ENCODE measurements around the gene ATP2B2. TPM values are rescaled to one million over a fixed set of nuclear protein-coding genes. Genes with fewer than 3 reads are reported as not detected.

Gene ATP2B2
- total RNA-seq, 1 experiment from 2014 or later, result not detected

GRCh38 chr3:10437995-10438901, 67.1 kb downstream of the ATP2B2 start:
- no peak for ATAC-seq

DNA sequence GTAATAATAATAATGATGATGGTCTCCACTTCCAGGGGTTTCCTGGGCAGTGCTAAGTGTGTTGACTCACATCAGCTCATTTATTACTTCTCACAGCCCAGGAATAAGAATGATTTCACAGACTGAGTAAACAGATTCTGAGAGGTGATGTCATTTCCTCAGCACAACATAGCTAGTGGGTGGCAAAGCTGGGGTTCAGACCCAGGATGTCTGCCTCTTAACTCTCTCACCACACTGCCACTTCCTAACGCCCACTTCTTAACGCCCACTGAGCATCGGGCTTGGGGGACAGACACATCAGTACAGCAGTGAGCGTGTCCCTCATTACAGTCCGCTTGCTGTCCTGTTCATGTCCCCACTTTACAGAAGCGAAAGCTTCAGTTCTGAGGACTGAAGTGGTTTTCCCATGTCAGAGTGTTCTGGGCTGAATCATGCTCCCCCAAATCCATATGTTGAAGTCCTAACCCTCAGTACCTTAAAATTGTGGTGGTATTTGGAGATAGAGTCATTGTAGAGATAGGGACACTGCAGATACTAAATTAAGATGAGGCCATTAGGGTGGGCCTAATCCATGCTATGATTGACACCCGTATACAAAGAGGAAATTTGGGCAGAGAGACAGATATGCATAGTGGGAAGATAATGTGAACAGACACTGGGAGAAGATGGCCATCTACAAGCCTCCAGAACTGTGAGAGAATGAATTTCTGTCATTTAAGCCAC, 68.0 kb downstream of the ATP2B2 start:
- Histone ChIP-seq H3K27me3 (ENCODE audit: insufficient read depth, low read length) (no peaks in the 10 kb centered on the region), H3K9me2 (ENCODE audit: insufficient read depth) (no peaks in the 10 kb centered on the region)
- TF ChIP-seq POLR2A (IDR thresholded peaks at IDR 0.05; ENCODE audit: borderline replicate concordance, extremely low read depth, insufficient read depth, insufficient read length) (no peak), POLR2AphosphoS5 (IDR thresholded peaks at IDR 0.05; ENCODE audit: low read depth, low read length) (no peak), EGR1 (IDR thresholded peaks at IDR 0.05; ENCODE audit: low read depth) (no peak), CEBPB (IDR thresholded peaks at IDR 0.05; ENCODE audit: low read depth) (no peak), SIN3A (IDR thresholded peaks at IDR 0.05; ENCODE audit: low read depth) (no peak), SRF (IDR thresholded peaks at IDR 0.05; ENCODE audit: low read depth) (no peak), EZH2 (IDR thresholded peaks at IDR 0.05) (no peak), ZNF274 (IDR thresholded peaks at IDR 0.05; ENCODE audit: low read depth, low read length) (no peak), CBX3 (IDR thresholded peaks at IDR 0.05; ENCODE audit: low read depth) (no peak), RAD21 (IDR thresholded peaks at IDR 0.05; ENCODE audit: low read depth) (no peak), MAX (IDR thresholded peaks at IDR 0.05) (no peak), ATF3 (IDR thresholded peaks at IDR 0.05) (no peak), TCF7L2 (IDR thresholded peaks at IDR 0.05; ENCODE audit: borderline replicate concordance, extremely low read depth, insufficient read depth, insufficient read length) (no peak), ZFX (IDR thresholded peaks at IDR 0.05) (no peak)

More at GRCh38 chr3:10437995-10438901, 67.1 kb downstream of the ATP2B2 start:
- CTCF ChIA-PET, result no interaction called here
- Histone ChIP-seq H2AFZ (ENCODE audit: low read depth, low read length, poor library complexity, severe bottlenecking) (no peak overlapping the region), H3K27ac (ENCODE audit: low read depth, low read length) (no peak overlapping the region), H3K79me2 (ENCODE audit: insufficient read depth, low read length) (no peaks in the 10 kb centered on the region), H3K4me1 (ENCODE audit: control insufficient read depth in 1 of 2, insufficient read depth in 2 of 2, low read length in 2 of 2) (no peaks in the 10 kb centered on the region), H3K27me3 (ENCODE audit: insufficient read depth, low read length) (no peaks in the 10 kb centered on the region), H3K4me3 (replicated peaks in 1 of 2; ENCODE audit: low read depth in 1 of 2, low read length in 2 of 2) (no peak overlapping the region), H3K9me3 (ENCODE audit: control insufficient read depth in 1 of 2, insufficient read depth in 1 of 2, low read depth in 1 of 2, low read length in 2 of 2) (no peaks in the 10 kb centered on the region), H4K20me1 (ENCODE audit: insufficient read depth) (no peaks in the 10 kb centered on the region), H3K9me2 (ENCODE audit: insufficient read depth) (no peaks in the 10 kb centered on the region), H3K4me2 (ENCODE audit: low read length) (no peak overlapping the region), H3K9ac (ENCODE audit: low read length) (no peak overlapping the region), H3K36me3 (ENCODE audit: control insufficient read depth in 1 of 2, insufficient read depth in 2 of 2, low read length in 2 of 2) (no peaks in the 10 kb centered on the region)
- no peak for DNase-seq (ENCODE audit: low read depth, low spot score)
- BruUV-seq (replicated peaks), result no TSS peak
- intact Hi-C loops (cut with micrococcal nuclease), result no loop called here
- POLR2A ChIA-PET, result no interaction called here
- TF ChIP-seq EGR1 (IDR thresholded peaks at IDR 0.05; ENCODE audit: low read depth) (no peak), ATF3 (IDR thresholded peaks at IDR 0.05) (no peak), EZH2 (IDR thresholded peaks at IDR 0.05) (no peak), SIN3A (IDR thresholded peaks at IDR 0.05; ENCODE audit: low read depth) (no peak), YY1 (IDR thresholded peaks at IDR 0.05; ENCODE audit: extremely low read depth, insufficient replicate concordance, low read depth, low read length) (no peak), CBX3 (IDR thresholded peaks at IDR 0.05; ENCODE audit: low read depth) (no peak), POLR2AphosphoS5 (IDR thresholded peaks at IDR 0.05; ENCODE audit: low read depth, low read length) (no peak), POLR2A (IDR thresholded peaks at IDR 0.05; ENCODE audit: borderline replicate concordance, extremely low read depth, insufficient read depth, insufficient read length) (no peak), ZNF274 (IDR thresholded peaks at IDR 0.05; ENCODE audit: low read depth, low read length) (no peak), JUND (IDR thresholded peaks at IDR 0.05) (no peak)
- RAD21 ChIA-PET (ENCODE audit: low non-redundant PET in 1 of 2, low total read pairs in 2 of 2, uncharacterized antibody in 2 of 2, unreplicated experiment in 2 of 2), result no interaction called here

More for the DNA sequence above, 68.0 kb downstream of the ATP2B2 start:
- CTCF ChIA-PET, result no interaction called here
- H3K79me2 ChIP-seq (ENCODE audit: insufficient read depth, low read length), result no peaks in the 10 kb centered on the region
- RAD21 ChIA-PET (ENCODE audit: low non-redundant PET in 1 of 2, low total read pairs in 2 of 2, uncharacterized antibody in 2 of 2, unreplicated experiment in 2 of 2), result interaction anchor here in 1 of 2 experiments (0.5 kb wide), 1 partner anchor 904 kb away, joined by 3 read pairs; no protein-coding TSS in a partner anchor
- no peak for DNase-seq (ENCODE audit: low read depth, low spot score)
- no peaks in the 10 kb centered on the region for H3K4me1 ChIP-seq (ENCODE audit: control insufficient read depth in 1 of 2, insufficient read depth in 2 of 2, low read length in 2 of 2)
- no peak overlapping the region for H3K9ac ChIP-seq (ENCODE audit: low read length)
- intact Hi-C loops (cut with micrococcal nuclease), result no loop called here
- POLR2A ChIA-PET, result no interaction called here
- no peaks in the 10 kb centered on the region for H3K36me3 ChIP-seq (ENCODE audit: control insufficient read depth in 1 of 2, insufficient read depth in 2 of 2, low read length in 2 of 2)
- H3K27ac ChIP-seq (ENCODE audit: low read depth, low read length), result no peak overlapping the region
- BruUV-seq (replicated peaks), result no TSS peak
- no peak for ATAC-seq
- no peaks in the 10 kb centered on the region for H3K9me3 ChIP-seq (ENCODE audit: control insufficient read depth in 1 of 2, insufficient read depth in 1 of 2, low read depth in 1 of 2, low read length in 2 of 2)
- H2AFZ ChIP-seq (ENCODE audit: low read depth, low read length, poor library complexity, severe bottlenecking), result no peak overlapping the region
- no peak overlapping the region for H3K4me2 ChIP-seq (ENCODE audit: low read length)
- no peak overlapping the region for H3K4me3 ChIP-seq (replicated peaks in 1 of 2; ENCODE audit: low read depth in 1 of 2, low read length in 2 of 2)
- H4K20me1 ChIP-seq (ENCODE audit: insufficient read depth), result no peaks in the 10 kb centered on the region

Measured in HCT116 (cell line).